Measurements from ENCODE around the gene BLOC1S6. TPM values are rescaled to one million over a fixed set of nuclear protein-coding genes. Genes with fewer than 3 reads are reported as not detected.

Gene BLOC1S6
- total RNA-seq, 2 donors from 2014 or later, result 37.7 to 46.6 TPM

DNA sequence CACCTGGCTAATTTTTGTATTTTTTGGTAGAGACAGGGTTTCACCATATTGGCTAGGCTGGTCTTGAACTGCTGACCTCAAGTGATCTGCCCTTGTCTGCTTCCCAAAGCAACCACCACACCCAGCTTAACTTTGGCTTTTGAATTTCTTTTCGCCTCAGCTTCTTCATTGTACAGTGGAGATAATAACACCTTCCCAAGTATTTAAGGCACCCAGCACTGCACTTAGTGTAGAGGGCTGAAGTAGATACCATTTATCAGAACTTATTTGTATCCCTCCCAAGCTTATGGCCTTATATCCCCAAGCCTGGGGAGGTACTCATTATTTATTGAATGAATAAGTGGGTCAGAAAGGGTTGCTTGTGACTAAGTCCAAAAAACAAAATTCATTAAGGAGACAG is 50.0 kb downstream of the BLOC1S6 start:
- Histone ChIP-seq H3K27ac (peak overlapping the region; percentile 65 to 72), H3K4me3 (peak overlapping the region in 1 of 2 donors; percentile 12), H3K36me3 (no peaks in the 10 kb centered on the region), H3K4me1 (peaks cover 0 to 54% of the 10 kb centered on the region in 2 donors), H3K27me3 (no peaks in the 10 kb centered on the region), H3K9me3 (no peaks in the 10 kb centered on the region)
- DNase-seq (ENCODE audit: low spot score), result no peak
- TF ChIP-seq, protein P1, sequence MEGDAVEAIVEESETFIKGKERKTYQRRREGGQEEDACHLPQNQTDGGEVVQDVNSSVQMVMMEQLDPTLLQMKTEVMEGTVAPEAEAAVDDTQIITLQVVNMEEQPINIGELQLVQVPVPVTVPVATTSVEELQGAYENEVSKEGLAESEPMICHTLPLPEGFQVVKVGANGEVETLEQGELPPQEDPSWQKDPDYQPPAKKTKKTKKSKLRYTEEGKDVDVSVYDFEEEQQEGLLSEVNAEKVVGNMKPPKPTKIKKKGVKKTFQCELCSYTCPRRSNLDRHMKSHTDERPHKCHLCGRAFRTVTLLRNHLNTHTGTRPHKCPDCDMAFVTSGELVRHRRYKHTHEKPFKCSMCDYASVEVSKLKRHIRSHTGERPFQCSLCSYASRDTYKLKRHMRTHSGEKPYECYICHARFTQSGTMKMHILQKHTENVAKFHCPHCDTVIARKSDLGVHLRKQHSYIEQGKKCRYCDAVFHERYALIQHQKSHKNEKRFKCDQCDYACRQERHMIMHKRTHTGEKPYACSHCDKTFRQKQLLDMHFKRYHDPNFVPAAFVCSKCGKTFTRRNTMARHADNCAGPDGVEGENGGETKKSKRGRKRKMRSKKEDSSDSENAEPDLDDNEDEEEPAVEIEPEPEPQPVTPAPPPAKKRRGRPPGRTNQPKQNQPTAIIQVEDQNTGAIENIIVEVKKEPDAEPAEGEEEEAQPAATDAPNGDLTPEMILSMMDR (IDR thresholded peaks at IDR 0.05), result no peak

DNA sequence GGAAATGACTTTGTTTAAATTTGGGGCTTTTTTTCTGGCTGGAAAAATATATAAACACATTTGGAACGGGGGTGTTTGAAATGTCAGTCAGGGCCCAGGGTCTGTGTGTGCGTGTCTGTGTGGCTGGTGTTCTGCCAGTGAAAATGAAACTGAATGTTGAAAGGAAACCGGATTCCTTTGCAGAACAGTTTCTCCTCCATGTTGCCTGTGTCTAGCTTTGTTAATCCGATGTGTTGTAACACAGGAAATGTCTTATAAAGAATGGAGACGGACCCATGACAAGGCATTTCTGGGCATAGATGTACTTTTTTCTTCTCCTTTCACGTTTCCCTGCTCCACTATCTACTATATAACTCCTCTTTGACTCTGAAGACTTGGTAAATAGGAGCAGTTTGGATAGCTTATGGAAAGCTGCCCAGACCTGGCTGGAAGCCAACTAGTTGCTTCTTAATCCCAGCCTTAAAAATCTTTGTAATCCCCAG is 50.4 kb downstream of the BLOC1S6 start:
- no peak for DNase-seq (ENCODE audit: low spot score)
- Histone ChIP-seq H3K9me3 (no peaks in the 10 kb centered on the region), H3K4me3 (peak overlapping the region in 1 of 2 donors; percentile 12), H3K4me1 (peaks cover 0 to 57% of the 10 kb centered on the region in 2 donors), H3K27ac (peak overlapping the region; percentile 65 to 72), H3K36me3 (no peaks in the 10 kb centered on the region), H3K27me3 (no peaks in the 10 kb centered on the region)
- TF ChIP-seq, protein P1 (IDR thresholded peaks at IDR 0.05), result no peak

DNA sequence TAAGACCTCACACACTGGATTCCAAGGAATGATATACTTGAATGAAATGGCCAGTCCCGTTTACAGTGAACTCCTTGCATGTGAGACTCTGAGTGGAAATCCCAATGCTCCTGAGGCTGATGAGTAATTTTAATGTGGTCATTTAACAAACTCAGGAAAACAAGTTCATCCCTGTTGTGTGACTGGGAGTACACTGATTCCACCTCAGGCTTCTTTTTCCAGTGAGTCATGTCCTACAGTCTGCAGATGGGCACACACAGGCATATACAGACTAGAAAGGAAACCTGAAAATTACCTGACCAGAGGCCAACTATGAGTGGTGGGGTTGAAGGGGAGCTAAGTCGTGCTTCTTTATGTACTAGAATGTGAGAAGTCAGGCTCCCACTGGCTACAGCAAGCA is 53.4 kb downstream of the BLOC1S6 start:
- Histone ChIP-seq H3K4me1 (peaks cover 0 to 66% of the 10 kb centered on the region in 2 donors), H3K27me3 (no peaks in the 10 kb centered on the region), H3K9me3 (no peaks in the 10 kb centered on the region), H3K27ac (peak overlapping the region; percentile 28 to 55), H3K36me3 (no peaks in the 10 kb centered on the region), H3K4me3 (no peak overlapping the region)
- DNase-seq (ENCODE audit: low spot score), result no peak
- TF ChIP-seq, protein P1 (IDR thresholded peaks at IDR 0.05), result no peak

DNA sequence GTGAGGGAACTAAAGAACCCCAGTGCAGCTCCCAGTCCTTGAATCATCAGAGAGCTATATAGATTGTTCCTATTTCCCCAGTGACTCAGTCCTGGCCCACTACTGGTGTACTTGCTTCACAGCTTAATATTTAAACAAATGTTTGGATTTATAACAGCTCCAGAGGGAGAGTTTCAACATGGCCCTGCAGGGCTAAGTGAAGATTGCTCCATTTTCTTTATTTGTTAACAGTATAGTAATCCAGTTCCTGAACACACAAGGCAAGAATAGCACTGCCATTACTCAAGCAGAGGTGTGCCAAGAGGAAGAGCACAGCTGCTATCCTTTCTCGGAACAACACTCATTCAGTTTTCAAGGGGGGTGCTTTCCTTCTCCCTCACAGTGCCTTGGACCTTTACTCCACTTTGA is 54.2 kb downstream of the BLOC1S6 start:
- no peak for DNase-seq (ENCODE audit: low spot score)
- no peaks in the 10 kb centered on the region for H3K9me3 ChIP-seq
- H3K4me3 ChIP-seq, result no peak overlapping the region
- H3K36me3 ChIP-seq, result no peaks in the 10 kb centered on the region
- H3K27ac ChIP-seq, result peak overlapping the region; percentile 28 to 55
- H3K4me1 ChIP-seq, result peaks cover 0 to 69% of the 10 kb centered on the region in 2 donors
- TF ChIP-seq, protein P1 (IDR thresholded peaks at IDR 0.05), result no peak
- H3K27me3 ChIP-seq, result no peaks in the 10 kb centered on the region

GRCh38 chr15:45641999-45642932 is 55.1 kb downstream of the BLOC1S6 start:
- H3K4me1 ChIP-seq, result peaks cover 0 to 63% of the 10 kb centered on the region in 2 donors
- TF ChIP-seq, protein P1 (IDR thresholded peaks at IDR 0.05), result no peak
- H3K27ac ChIP-seq, result peak overlapping the region; percentile 2 to 55
- no peak for DNase-seq (ENCODE audit: low spot score)
- no peak overlapping the region for H3K4me3 ChIP-seq
- no peaks in the 10 kb centered on the region for H3K36me3 ChIP-seq
- no peaks in the 10 kb centered on the region for H3K9me3 ChIP-seq
- no peaks in the 10 kb centered on the region for H3K27me3 ChIP-seq
